HG03039 (cell line): ENCODE data around the gene TPX2.
A peak's percentile ranks its signal among the peaks of the same experiment; 100 is the strongest.
"Not testable (repeated sequence)": the region's sequence is repeated elsewhere in the genome, so short reads cannot be mapped to it uniquely, and the experiment has no call there.

Source experiments
- ATAC-seq: cut with Tn5 transposase; IDR thresholded peaks from one replicate; pipeline ENCODE4 v1.9.1; 2021; ENCODE audit warnings: mild to moderate bottlenecking, moderate library complexity; ENCODE audit not compliant: unreplicated experiment

Gene TPX2

GRCh38 chr20:31720486-31721407 lies 18.3 kb upstream of the TPX2 start:
- no peak for ATAC-seq

GRCh38 chr20:31721408-31722256 lies 17.5 kb upstream of the TPX2 start:
- ATAC-seq: no peak

DNA sequence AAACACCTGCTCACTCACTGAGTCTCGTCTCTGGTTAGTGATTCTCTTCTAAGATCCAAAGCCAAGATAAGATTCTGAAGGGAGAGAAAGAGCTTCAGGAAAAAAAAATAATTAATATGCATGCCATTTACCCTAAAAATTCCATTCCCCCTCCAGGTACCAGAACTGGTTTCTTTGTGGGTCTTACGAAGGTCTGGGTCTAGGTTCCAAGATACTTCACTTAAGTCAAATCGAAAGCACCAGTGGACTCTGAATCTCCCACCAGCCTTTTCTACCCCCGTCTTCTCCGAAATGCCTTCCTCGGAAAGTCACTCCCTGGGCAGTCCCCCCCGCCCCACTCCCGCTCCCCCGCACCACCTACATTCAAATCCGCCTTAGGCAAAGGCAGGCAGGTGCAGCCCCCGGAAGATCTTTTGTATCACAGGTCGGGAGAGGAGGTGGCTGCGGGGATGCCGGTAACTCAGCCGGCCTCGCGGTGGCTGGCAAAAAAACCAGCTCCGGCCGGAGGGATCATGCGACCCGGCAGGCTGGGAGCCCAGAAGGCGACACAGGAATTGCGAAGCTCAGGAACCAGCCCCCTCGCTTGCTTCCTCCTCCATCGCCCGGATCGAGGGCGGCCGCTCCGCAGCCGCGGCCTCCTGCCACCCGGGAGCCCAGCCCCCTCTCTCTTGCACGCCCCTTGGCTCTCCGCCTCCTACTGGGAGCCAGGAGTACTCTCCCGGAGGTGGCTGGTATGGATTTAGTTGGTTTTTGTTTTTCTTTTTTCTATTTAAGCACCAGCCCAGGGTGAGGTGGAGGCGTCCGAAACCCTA lies 16.6 kb upstream of the TPX2 start, which contains the start of gene BCL2L1:
BCL2L1 (minus strand) TSS at position 612 of the 812 bp plus-strand sequence. CDS start 650 bp downstream, outside the sequence.
- ATAC-seq: peak; percentile 22

DNA sequence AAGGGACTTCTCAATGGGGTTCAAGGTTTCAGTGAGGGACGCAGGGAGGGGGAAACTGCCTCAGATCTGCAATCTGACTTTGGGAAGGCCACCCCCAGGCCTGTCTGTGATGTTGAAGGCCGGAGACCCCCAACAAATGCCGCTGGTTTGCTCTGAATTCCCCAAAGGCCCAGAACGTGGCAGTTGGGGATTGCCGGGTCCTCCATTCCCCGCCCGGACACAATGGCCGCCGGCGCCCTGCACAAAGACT lies 16.1 kb upstream of the TPX2 start:
- ATAC-seq: peak; percentile 21

DNA sequence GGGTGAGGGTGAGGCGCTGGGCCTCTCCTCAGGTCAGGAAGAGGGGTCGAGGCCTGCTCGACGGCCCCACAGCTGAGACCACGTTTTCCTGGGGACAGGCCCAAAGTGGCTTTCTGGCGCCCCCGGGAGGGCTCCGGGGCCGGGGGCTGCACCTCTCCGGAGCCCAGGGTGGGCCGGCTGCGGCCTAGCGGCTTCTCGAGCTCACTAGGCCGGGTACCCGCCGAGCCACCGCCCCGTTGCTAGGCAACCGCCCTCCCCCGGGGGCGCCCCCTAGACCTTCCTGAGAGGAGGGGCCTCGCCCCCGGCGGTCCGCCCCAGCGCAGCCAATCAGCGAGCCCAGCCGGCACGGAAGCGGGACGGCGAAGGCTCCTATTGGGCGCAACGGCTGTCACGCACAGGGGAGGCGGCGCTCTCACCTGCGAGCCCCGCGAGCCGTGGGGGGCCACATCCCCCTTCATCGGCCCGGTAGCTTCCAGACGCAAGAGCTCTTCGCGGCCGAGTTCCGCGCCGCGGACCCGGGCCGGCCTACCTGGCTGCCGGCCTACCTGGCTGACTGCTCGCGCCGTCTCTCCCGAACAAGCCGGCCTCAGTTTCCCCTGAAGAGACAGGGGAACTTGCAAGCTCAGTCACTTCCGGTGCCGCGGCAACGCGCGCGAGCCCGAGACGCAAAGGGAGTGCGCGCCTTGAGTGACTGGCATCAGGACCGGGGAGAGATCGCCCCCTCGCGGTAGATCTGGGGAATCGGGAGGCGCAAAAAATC lies 15.6 kb upstream of the TPX2 start:
- peak; percentile 88 for ATAC-seq

DNA sequence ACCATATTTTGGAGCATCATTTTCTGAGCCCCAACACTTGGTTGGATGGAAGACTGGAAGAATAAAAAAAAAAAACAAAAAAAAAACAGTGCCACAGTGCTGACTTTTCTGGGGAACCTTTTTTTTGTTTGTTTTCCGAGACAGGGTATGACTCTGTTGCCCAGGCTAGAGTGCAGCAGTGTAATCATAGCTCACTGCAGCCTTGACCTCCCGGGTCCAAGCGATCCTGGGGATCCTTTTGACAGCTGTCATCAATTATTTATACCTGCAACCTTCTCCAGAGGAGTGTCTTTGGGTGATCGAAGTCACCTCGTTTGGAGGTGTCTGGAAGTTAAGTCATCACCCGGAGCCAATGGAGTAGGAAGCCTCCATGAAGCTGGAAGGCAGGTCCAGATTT lies 7.8 kb upstream of the TPX2 start:
- no peak for ATAC-seq

GRCh38 chr20:31739550-31739977 lies 474 bp downstream of the TPX2 start:
- ATAC-seq: no peak

- no peak for ATAC-seq
These were observed 1.1 kb downstream of the TPX2 start for GRCh38 chr20:31740208-31740607.

DNA sequence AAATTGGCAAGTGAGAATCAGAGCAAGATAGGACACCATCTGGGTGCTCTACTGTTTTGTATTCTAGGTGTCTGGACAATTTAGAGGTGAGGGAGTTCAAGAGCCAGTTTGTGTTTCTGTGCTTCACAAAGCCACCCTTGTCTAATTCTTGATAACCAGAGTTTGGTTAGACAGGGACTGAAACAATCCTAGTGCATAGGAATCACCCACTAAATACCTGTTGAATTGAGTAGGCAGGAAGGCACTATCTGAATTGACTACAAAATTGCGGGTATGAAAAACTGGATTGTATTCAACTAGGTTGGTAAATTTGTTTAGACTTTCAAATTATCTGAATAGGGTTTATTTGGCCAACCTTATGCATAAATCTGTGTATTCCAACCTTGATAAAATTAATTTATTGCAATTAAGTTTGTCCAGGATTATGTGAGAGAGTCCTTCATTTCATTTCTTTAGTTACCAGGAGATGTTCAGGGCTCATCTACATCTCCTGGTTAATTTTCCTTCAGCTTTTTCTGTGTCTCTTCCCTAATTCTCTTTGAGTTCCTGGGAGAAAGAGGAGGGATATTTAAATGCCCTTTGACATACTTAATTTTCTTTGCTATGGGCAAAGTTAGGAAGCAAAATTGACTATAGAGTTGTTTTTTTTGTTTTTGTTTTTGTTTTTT lies 1.7 kb downstream of the TPX2 start:
- ATAC-seq: no peak

DNA sequence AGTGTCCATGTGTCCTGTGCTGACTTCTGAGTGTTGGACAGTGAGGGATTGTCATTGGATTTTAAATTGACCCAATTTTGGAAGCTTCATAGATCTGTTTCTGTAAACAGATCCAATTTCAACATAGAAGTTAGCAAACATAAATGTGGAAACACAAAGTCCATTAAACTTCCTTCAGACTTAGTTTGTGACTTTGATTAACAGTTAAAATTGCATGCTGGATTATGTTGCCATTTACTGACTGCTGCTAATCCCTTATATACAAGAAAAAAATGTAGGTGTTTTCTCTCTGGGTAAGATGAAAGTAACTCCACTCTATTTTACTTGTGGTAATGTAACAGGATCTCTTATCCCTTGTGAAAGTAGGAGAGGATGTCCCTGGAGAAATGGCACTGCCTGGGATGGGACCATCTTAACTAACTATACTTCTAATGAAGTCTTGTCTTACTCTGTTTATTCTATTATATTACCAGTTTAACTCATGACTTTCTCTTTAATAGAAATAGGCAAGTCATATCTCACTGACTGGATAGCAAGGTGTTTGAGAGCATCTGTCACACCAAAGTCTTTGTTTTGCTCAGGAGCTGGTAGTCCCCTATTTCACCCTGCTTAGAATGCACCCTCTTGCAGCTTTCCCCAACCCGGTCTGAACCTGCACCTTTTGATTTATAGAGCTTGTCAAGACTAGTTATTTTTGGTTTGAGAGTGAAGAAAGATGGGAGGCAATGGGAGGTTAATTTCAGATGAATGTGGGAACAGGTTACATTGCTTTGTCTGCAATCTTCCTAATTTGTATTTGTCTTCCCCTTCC lies 7.2 kb downstream of the TPX2 start:
- ATAC-seq: no peak

GRCh38 chr20:31747028-31747427 lies 7.9 kb downstream of the TPX2 start:
- ATAC-seq: not testable (repeated sequence)

- ATAC-seq: no peak
These were observed 8.6 kb downstream of the TPX2 start for GRCh38 chr20:31747640-31748039.

DNA sequence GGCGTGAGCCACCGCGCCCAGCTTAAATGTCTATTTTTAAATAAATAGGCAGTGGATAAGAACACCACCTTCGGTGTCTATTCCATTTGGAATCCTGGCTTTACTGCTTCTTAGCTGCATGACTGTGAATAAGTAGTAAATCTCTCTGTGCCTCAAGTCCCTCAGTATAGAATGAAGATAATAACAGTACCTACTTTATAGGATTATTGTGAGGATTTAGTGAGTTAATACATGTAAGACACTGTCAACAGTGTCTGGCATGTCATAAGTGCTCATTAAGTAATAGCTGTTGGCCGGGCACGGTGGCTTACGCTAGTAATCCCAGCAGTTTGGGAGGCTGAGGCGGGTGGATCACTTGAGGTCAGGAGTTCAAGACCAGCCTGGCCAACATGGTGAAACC lies 10.1 kb downstream of the TPX2 start:
- no peak for ATAC-seq

- no peak for ATAC-seq
These were observed 12.0 kb downstream of the TPX2 start for GRCh38 chr20:31751126-31751525.

GRCh38 chr20:31757254-31757653 lies 18.2 kb downstream of the TPX2 start:
- no peak for ATAC-seq

DNA sequence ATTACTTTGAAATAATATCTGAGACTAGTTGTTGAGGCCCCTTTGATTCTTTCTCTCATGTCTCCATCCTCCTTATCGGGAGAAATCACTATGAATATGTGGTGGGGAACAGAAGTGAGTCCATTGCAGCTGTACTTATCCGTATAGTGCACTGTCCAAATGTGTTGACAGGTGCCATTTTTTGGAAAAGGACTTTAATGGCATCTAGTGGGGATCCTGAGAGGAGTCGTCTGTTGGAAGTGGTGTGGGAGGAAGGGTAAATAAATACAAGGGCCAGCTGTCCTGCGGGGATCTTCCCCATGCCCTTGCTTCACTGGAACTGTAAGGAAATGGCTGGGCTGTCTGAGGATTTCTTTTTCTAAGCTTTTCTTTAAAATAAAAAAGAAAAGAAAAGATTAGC lies 19.4 kb downstream of the TPX2 start:
- ATAC-seq: no peak

DNA sequence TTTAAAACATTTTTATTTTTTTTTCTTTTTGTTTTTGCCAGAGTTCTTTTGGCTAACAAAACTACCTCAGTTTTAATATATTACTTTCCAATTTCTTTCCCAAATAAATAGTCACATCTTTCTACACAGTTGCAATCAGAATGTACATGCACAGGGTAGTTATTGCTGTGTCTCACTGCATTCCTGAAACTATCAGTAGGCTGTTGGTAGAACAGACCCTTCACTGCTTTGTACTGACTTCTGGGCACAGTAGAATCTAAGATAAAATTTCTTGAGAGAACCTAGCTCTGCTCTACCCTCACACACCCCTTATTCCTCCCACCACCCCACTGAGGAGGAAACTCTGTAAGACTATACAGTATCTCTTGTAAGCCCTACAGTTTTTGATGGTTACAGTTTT lies 19.9 kb downstream of the TPX2 start:
- no peak for ATAC-seq

DNA sequence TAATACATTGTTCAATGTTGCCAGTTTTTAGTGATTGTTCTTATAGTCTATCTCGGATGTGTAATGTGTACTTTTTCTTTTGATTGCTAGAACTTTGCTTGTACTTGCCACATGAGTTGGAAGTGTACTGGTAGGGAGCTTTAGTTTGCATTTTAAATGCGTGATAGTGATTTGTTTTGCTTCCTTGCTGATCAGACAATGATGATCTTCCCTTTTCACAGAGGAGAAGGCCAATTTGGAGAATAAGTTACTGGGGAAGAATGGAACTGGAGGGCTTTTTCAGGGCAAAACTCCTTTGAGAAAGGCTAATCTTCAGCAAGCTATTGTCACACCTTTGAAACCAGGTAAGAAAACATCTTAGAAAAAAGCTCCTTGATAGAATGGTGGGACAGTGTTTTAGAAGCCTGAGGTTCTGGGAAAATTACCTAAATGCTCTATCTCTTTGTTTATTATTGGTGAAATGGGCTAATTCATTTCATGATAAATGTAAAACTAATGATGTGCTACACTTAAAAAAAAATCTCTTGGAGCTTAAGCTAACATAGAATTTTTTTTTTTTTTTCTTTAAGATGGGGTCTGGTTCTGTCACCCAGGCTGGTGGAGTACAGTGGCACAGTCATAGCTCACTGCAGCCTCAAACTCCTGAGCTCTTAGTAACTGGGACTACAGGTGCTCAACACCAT lies 20.9 kb downstream of the TPX2 start:
- no peak for ATAC-seq
